GM12801 (cell line): ENCODE measurements around the gene LDLRAD4.

Experiments used
- CTCF ChIP-seq: IDR thresholded peaks from one replicate; pipeline ENCODE4 v1.5.1; 2011; ENCODE audit warnings: control low read depth; ENCODE audit not compliant: insufficient read length; ENCODE audit errors: extremely low read depth

LDLRAD4 gene

DNA sequence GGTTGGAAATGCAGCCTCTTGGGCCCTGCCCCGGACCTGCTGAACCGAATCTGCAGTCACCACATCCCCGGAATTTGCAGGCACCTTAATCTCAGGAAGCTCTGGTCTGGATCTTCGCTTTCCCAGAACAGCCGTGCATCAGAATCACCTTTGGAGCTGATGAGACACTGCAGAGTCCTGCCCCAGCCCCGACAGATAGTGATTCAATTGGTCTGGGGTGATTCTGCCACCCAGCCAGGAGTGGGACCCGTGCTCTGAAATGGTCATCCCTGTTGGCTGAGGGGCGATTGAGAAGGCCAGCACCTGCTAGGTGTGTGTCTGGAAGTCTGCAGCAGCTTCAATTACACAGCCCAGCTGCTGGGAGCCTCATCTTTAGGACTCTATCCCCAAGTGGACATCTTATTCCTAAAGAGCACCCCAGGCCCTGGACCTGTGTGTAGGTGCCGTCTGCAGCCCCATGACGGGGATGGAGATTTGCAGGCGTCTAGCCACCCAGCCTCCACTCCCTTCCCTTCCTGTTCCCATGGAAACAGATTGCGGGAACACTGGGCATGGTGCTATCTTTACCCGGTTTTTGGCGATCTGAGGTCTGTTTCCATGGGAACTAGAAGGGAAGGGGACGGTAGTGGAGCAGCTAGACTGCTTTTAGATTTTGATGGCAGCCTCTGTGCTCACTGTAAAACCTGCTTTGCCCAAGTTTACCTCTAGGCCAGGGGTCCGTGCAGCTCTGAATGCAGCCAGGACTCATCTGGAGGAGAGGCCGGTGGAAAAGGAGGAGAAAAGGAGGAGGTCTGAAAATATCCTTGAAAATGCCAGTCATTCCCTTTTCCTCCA is 156.1 kb downstream of the LDLRAD4 start:
- no peak for TF ChIP-seq CTCF

DNA sequence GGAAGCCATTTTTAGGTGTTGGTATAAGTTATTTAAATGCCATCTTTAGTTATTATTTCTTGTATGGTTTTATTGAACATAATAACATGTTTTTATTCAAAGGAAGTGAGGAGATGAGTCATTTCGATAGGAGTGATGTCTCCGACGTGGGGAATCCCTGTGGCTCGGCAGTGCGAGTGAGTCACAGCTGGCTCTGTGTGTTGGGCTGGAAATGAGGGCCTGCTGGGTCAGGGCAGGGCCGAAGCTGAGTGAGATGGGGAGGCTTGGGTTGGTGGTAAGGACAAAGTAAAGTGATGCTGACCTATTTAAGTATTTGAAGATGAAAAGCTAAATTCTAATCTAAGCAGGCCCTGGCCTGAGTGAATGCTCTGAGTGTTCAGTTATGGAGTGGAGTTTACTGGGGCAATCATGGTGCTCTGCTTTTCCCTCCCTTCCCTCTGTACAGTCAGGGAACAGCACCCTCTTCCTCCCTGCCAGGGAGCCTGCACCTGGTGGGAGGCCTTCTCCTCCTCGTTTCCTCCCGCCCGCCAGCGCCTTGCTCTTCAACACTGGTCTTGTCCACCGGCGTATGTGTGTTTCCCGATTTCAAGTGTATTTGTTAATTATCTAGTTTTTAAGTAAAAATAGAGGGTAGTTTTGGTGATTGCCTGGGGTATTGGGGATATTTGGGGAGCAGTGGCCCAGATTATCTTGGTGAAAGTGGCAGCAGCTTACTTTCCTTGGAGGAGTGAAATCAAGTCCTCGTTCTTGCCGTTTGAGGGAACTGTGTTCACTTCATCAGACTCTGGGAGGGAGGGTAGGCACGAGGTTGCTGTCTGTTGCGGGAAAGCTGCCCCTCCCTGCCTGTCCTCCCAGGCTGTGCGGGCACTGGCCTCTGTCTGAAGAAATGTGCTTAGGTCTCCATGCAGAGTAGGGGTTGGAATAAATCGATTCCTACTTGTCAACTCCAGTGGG is 157.0 kb downstream of the LDLRAD4 start:
- TF ChIP-seq CTCF: no peak

DNA sequence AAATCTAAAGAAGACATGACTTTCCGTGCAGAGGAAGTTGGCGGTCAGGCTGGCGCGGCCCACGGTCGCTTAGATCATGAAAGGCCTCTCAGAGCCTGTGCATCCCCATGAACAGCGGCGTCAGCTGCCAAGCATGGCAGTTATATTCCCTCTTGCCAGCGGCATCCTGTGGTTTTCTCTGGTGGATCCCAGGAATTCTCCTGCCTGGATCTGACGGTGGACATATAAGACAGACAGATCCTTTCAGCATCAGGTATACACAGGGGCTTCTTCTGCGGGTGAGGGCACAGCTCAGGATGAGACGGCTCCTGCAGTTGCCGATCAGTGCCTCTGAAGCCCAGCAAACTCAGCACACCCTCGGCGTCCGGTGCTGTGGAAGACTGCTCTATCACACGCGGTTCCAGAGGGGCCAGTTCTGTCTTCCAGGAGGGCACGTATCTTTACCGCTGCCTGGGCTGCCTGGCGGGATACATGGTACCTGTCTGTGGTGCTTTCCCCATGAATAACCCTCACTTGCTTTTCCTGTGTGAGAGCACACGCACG is 157.8 kb downstream of the LDLRAD4 start:
- no peak for TF ChIP-seq CTCF

DNA sequence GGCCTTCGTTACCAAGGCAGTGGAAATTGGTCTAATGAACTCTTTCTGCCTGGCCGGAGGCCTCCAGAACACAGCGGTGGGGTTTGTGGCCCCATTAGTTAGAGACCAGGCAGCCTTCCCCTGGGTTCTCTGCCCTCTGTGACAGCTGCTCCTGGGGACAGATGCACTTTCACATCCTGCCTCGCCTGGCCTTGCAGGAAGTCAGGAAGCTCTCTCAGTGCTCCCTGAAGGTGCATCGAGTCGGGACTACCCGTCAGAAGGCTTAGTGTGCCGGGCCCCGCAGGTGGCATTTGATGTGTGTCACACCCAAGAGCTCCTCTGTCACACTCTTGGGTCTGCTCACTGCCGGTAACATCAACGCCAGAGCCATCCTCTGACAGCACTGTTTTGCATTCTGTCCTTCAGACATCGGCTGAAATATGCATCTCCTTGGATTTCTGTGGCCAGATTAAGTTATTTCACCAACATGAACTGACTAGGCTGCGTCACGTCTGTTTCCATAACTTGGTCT is 158.3 kb downstream of the LDLRAD4 start:
- no peak for TF ChIP-seq CTCF

DNA sequence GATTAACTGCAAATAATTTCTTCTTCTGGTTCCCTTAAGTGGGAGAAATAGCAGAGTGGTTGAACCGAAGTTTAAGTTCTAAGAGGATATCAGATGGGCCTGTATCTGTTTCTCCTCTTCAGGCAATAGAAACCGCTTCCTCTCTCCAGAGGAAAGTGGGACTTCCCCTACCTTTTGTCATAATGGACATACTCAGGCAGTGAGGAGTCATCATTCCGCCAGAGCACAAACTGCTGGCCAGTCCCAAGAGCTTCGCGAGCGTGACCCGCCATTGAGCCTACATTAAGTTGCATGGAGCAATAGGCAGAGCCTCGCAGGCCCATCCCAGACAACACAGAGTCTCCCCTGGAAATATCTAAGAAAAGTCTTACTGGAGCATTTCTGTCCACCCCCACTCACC is 158.9 kb downstream of the LDLRAD4 start:
- no peak for TF ChIP-seq CTCF

- no peak for TF ChIP-seq CTCF
Measured at GRCh38 chr18:13378150-13378549, 159.6 kb downstream of the LDLRAD4 start.

DNA sequence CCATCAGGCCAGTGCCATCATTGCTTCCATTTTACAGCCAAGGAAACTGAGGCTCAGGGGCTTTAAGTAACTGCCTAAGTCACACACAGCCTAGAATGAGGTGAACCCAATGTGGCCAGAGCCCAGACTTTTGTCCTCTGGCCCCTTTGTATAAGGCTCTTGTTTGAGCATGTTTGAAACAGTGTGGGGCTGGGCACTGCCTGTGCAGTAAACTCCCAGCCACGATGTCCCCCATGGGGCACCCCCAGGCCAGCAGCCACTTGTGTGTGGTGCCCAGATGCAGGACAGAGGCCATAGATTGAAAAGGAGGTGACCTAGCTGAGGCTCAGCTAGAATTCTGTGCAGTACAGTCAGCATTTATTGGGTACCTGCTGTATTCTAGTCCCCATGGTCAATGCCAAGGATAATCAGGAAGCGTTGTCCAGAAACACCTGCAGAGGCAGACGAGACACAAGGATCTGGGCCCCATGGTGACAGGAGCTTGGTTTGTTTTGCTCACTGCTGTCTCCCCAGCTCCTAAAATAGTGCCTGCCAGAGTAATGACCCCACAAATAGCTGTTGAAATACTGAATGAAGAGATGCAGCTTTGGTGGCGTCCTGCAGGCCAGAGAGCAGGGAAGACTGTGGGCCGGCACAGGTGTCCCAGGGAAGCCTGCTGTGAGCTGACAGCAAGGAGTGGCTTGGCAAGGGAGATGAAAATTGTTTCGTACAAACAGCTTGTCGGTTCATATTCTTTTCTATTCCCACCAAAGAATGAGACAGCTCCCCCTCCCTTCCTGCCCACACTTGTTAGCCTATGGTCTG is 160.7 kb downstream of the LDLRAD4 start:
- TF ChIP-seq CTCF: no peak
